NCI-H1694 treated with DMSO at 0.1 percent for 48 hours (cell line): Measurements from ENCODE around the gene ITGA2.

Experiments used
- DNase-seq: peaks from one replicate; lab custom pipeline; 2025; lab: John Stamatoyannopoulos, UW

Gene ITGA2

DNA sequence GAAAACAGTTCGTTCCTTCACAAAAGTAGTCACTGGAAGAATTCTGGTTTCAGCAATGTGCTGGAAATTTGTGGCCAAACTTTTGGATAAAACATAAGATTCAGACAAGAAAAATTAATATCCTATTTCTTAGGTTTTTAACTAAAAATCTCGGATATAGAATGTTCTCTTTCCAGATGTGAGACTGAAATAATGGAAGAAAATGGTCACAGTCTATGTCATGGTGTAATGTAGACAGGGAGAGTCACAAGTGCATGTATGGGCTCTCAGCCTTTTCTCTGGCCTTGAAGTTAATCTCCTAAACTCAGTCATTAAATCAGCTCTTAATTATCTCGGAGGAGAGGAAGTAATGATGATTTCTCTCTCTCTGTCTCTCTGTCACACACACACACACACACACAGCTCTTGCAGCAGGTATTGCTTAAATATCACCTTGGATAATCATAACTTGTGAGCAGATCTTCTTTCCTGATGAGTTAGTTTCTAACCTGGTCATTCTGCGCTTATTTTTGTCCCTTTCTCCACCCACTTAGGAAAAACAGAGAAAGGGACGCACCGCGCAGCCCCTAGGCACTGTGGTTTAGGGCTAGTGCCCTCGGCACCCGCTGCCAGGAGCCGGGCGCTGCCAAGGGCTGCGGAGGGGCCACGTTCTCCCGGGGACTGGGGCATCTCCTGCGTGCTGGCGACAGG is 672 bp upstream of the ITGA2 start:
- DNase-seq, result no peak

DNA sequence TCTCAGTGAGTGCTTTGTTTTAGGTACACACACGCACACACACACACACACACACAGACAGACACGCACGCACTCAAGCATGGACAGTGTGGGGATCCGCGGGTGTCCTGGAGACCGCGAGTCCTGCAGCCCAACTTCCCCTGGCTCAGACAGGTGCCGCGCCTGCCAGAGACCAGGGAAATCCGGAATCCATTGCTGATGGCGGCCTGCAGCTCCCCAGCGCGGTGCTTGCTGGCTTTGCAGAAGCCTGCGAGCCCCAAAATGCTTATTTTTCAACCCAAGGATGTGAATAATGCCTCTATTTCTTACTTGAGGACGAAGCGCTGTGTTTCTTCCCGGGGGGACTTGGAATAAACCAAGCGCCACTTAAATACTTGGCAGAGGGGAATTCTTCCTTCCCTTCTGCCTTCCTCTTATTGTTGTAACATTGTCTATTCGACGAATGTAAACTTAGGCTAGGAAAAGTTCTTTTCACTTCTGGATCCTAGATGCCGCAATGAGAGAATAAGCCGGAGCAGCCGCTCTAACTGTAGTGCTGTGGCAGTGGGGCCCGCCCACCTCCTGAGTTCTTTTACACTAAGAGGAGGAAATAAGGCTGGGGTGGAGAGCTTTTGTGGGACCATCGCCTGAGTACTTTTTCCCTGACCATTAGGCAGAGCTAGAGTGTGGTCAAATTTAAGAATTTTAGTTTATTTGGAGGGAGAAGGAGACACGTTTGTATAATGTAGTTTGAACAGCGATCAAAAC is 802 bp downstream of the ITGA2 start:
- peak; percentile 11 for DNase-seq

DNA sequence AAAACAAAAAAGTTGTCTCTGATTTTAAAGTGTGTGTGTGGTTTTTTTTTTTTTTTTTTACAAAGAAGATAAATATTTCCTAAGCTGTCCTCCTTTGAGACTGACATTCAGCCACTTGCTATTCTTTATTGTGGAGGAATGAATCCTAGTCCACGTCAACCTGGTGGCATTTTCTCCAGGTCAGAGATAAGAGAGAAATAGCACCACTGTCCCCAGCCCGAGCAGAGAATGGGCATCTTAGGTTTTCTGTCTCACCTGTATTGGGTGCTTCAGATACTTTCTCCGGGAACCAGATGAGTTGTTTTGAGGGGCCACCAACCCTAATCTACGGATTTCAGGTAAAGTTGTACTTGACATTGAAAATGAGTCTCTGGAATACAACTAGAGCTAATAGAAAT is 1.4 kb downstream of the ITGA2 start:
- no peak for DNase-seq

DNA sequence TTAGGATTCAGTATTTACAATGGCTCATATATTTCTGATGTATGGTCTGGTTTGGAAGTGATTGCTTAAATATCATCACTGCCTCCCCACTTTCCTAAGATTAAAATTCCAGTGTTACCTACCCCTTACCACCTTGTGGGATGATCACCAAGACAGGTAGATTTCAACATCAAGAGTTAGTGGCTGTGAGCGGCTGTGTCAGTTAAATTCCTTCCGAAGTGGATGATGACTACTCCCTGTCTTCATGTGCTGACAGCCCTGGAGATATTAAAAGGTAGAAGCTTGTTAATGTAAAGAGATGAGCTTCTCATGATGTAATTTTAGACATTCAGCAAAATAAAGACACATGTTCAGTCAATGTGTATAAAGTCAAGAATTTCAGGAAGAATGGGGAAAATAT is 4.2 kb downstream of the ITGA2 start:
- DNase-seq, result no peak

DNA sequence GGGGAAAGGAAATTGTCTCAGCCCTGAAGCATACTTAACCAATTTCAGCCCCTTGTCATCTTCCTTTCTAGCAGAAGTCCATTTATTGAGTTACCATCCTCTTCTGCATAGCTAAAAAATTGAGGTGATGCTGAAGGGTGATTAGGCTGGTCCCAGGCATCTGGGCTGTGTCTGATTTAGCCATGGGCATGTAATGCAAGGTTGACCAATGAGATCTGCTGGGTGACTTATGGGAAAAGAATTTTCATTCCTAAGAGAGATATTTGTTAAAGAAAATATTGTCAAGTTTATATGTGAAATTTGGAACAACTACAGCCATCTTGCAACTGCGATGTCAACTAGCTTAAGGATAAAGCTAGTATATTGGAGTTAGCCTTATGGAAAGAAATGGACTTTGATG is 5.1 kb downstream of the ITGA2 start:
- DNase-seq, result no peak

DNA sequence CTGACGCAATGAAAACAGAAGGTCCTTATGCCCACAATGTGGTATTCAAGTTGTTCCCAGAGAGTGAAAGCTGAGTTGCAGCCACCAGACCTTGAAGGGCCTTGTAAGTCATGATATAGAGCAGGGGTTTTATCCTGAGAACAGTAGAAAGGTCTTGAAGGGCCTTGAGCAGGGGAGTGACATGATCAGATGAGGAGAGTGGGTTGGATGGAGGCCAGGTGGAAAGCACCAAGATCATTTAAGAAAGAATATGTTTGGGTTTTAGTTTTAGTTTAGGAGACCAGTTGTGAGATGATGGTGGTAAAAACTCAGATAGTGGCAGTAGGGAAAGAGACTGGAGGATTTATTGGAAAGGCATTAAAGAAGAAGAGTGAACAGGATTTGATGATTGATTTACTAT is 5.9 kb downstream of the ITGA2 start:
- DNase-seq, result no peak

DNA sequence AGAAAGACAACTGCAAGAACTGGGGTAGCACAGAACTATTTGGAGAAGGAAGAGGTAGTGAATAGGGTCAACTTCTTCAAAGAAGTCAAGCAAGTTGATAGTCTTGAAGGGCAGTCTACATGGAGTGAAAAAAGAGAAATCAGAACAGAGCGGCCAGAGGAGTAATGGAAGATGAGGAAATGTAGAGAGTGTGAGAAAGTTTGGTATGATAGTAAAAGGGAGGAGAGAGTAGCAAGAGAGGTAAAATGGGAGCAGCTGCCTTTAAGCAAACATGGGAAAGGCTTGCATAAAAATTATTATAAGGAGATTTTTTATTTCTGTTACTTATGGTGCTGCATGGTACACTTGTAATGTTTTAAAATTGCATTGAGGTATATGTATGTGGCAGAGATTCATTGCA is 6.8 kb downstream of the ITGA2 start:
- no peak for DNase-seq

DNA sequence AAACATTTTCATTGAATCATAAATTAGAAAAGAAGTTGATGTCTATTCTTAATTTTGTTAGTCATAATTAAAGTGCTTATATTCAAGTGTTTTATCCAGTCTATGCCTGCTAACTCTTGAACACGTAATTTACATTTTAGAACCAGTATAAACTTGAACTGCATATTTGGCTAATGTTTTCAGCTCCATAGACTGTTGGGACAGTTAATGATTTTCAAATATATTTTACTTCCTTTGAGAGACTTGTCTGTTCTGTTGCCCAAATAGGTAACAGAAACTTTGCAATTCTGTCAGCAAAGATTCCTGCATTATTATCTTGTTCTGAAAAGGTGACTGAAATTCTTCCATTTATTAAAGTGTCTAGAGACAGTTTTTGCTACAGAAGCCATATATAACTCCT is 7.8 kb downstream of the ITGA2 start:
- DNase-seq, result no peak

DNA sequence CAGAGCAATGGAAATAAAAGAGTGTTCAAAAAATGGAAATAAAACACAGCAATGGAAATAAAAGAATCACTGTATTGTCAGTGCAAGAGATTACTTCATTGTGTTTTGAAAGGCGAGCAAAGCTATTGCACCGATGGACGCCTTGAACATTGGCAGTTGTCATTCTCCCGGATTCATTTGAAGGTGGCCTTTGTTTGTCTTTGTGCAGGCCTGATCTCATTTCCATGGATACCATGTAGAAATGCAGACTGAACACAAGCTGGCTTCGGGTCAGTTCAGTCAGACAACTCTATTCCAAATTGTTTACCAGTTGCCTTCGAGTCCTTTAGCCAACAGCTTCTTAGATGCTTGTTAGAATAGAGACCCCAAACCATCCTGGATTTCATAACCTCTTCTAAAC is 8.3 kb downstream of the ITGA2 start:
- DNase-seq, result no peak

DNA sequence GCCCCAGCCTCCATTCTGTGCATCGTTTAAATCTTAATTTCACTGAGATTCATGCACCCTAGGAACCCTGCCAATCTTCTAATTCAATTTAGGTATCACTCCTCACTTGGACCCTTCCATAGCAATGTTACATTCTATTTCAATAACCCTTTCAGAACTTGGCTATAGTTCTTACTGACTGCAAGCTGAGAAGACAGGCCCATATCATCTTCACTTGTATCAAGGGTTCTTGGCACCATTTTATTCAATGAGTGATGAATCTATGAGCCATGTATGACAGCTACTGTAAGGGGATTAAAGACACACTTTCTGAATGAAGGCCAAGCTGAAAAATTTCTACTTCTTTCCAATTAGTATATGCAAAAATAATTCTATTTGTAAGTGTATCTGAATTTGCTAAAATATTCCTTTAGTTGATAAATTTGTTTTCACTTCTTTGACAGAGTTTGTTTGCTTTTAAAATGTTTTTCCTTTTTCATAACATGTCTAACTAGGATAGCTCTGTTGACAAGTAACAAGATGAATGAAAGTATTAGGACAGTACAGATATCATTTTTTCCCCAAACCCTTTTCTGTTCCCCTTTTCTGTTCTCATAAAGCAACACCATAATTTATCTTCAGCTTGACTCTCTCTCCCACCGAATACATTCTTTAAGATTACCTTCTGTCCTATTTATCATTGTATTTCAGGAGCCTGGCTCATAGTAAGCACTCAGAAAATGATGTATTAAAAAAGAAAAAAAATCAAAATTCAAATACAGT is 9.6 kb downstream of the ITGA2 start:
- DNase-seq, result no peak

DNA sequence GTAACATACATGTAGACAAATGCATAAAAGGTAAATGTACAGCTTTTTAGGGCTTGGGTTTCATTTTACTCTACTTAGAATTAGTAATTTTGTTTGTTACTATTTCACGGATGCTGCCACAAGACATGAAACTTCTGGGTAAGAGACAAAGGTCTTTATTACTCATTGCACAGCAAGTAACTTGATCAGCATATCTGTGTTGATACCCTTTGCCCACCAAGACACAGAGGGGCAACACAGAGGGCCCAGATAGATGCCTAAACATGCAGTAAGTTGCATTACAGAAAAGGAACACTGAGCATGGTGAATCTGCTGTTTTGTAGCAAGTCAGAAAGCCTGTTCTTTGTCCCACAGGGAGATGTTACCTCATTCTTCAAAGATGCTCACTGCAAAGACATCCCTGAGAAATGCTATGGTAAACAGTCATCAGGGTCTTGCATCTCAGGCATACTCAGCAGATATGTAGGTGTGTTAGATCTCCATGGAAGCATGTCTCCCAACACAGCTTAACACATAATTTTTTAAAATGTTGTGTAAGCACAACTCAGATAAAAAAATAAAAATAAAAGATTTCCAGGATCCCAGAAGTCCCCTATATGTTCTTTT is 10.3 kb downstream of the ITGA2 start:
- no peak for DNase-seq

DNA sequence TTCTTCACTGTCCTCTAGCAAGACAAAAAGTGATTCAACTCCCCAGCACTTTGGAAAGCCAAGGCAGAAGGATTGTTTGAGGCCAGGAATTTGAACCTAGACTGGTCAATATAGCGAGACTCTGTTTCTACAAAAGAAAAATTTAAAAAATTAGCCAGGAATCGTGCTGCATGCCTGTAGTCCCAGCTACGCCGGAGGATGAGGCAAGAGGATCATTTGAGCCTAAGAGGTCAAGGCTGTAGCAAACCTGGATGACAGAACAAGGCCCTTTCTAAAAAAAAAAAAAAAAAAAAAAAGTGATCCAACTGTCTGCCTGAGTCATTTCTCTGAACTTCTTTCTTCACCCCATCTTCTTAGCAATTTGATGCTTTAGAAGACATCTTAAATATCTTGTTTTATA is 12.4 kb downstream of the ITGA2 start:
- no peak for DNase-seq

DNA sequence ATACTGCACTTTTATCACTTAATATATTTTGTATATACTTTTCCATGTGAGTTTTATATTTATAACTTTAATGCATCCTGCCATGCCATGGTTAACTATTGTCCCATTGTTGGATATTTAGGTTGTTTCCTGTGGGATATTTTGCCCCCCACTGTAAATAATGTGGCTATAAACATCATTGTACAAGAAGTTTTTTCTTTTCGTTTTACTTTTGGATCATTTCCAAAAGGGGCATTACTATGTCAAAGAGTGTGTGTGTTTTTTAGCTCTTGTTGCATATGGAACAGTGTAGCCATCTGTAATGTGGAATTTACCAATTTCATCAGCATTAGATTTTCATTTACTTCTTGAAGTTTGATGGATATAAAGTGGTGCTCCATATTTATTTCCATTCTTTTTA is 13.3 kb downstream of the ITGA2 start:
- DNase-seq, result no peak

DNA sequence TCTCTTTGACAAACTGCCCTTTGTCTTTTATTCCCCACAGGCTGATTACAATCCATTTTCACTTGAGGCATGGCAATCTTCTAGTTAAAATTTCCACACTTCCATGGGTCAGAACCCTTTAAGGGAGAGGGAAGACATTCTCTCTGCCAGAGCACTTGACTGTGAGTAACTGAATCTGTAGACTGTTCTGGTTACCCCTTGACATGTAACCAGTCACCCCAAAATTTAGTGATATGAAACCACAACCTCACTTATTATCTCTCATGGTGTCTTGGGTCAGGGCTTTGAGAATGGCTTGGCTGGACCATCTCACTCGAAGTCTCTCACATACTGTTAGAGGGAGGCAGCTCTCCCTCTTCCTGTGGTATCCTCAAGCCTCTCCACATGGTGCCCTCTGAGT is 14.0 kb downstream of the ITGA2 start:
- no peak for DNase-seq

DNA sequence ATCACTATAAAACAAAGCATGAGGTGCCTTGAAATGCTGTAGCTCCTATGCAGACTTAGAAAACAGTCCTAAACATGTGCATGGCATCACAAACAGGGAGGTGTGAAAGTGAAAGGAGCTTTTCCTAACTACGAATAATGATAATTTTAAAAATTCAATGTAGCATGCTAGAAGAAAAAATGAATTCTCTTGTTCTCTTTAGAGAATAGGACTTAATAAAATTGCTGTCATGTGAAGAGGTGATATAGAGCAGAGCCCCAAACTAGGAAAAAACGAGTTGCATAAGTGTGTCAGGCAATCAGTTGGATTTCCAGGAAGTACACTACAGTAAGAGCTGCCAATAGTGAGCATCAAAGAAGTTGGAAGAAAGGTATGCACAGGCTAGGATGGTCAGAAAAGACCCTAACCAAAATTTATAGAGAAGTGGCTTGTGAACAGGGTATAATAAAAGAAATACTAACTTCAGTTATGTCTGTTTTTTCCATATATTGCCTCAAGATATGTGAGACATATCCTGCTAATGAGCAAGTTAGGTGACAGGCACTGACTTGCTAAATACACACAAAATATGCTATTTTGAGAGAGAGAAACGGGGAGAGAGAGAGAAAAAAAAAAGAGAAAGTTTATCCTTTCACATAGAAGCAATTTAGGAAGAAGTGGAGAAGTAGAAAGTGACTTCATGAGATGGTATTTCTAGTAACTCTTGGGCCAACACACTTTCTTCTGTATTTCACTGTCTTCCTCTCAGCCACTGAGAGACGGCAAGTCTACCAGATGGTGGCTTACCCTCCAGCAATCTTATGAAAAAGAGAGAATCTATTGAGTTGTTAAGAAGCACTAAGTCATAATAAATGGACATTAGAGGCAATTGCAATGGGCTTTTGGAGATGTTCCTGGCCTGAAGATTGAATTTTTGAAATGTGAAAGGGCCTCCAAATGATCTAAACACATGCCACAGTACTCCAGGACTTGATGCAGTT is 18.0 kb downstream of the ITGA2 start:
- no peak for DNase-seq

DNA sequence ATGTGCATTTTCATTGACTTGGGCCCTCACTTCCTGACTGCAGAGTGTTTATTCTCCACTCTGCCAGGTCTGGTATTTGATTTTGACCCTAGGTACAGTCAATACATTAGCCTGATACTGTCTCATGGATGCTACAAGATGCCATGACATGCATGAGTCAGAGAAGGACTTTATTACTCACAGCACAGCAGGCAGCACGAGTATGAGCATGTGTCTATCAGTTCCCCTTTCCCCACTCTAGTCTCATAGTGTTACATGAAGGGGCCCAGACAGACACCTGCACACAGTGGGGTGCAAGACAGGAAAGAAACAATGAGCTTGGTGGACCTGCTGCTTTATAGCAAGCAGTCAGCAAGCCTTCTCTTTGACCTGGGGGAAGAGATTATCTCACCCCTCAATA is 19.6 kb downstream of the ITGA2 start:
- no peak for DNase-seq

DNA sequence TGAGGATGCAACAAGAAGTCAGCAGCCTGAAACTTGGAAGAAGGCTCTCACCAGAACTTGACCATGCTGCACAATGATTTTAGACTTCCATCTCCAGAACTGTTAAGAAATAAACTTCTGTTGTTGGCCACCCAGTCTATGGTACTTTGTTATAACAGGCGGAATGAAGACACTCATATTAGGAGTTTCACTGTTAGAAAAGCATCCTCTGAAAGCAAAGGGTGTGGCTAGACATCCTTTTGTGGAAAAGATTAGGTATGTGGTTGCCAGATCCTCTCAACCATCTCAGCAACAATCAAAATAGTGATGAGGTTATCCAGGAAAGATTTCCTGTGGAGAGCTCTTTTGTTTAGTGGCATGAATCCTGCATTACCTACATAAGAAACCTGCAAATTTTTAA is 20.7 kb downstream of the ITGA2 start:
- no peak for DNase-seq

DNA sequence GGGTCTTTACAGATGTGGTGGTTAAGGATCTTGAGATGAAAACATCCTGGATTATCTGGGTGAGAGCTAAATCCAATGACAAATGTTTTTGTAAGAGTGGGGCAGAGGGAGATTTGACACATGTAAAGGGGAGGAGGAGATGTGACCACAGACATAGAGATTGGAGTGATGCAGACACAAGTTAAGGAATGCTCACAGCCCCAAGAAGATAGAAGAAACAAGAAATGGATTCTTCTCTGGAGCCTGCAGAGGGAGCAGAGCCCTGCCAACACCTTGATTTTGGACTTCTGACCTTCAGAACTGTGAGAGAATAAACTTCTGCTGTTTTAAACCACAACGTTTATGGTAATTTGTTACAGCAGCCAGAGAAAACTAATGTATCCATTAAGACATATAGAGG is 21.7 kb downstream of the ITGA2 start:
- DNase-seq, result no peak

DNA sequence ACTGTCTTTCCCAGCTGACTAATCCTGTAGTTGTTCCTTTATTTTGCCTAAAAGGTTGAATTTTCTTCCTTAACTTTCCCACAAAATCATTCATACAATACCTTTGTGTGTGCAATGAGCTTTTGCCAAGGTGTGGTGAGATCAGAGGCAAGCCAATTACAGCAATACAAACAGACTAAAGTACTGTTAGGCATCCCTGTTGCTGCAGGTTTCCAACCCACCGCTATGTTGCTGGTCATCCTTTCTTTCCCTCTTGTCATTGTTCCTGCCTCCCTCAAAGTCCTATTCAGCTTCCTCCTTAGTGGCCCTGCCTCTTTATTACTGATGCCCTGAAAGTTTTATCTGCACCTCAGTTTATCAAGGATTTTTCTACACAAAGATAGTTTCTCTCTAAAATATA is 22.1 kb downstream of the ITGA2 start:
- DNase-seq, result no peak

DNA sequence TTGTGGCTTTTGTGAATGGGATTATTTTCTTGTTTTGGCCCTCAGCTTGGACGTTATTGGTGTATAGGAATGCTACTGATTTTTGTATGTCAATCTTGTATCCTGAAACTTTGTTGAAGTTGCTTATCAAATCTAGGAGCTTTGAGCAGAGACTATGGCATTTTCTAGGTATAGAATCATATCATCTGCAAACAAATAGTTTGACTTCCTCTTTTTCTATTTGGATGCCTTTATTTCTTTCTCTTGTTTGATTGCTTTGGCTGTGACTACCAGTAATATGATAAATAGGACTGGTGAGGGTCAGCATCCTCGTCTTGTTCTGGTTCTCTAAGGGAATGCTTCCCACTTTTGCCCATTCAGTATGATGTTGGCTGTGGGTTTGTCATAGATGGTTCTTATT is 24.7 kb downstream of the ITGA2 start:
- DNase-seq, result no peak

DNA sequence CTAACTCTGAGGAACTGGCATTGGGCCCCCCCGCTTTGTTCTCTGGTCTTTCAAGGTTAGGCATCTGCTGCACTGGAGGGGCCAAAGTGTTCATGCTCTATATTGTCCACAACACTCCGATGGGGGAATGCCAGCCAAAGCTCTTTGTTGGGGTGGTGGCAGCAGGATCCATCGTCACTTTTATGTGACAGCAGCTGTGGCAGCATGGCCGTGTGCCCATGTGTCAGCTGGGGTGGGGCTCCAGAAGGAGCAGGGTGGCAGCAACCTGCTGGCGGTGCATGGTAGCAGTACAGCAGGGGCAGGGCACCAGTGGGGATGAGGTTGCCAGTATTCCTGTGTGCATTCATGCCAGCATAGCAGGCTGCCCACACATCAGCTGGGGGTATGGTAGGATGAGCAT is 28.2 kb downstream of the ITGA2 start:
- peak; percentile 71 for DNase-seq
